ENCODE data around the gene PTPRN2. TPM values are rescaled to one million over a fixed set of nuclear protein-coding genes. Genes with fewer than 3 reads are reported as not detected.
"Not testable (repeated sequence)": the region's sequence is repeated elsewhere in the genome, so short reads cannot be mapped to it uniquely, and the experiment has no call there.

The PTPRN2 gene
- total RNA-seq, 1 experiment from 2014 or later: 2.9 TPM

- DNase-seq (ENCODE audit: extremely low read depth, low read depth): no peak
Observed at GRCh38 chr7:157497367-157497743, 1090.3 kb downstream of the PTPRN2 start.

- DNase-seq (ENCODE audit: extremely low read depth, low read depth): no peak
Observed at GRCh38 chr7:157496416-157497275, 1091.0 kb downstream of the PTPRN2 start.

GRCh38 chr7:157495594-157495993, 1092.0 kb downstream of the PTPRN2 start:
- no peak for DNase-seq (ENCODE audit: extremely low read depth, low read depth)

- DNase-seq (ENCODE audit: extremely low read depth, low read depth): no peak
Observed at GRCh38 chr7:157495177-157495553, 1092.5 kb downstream of the PTPRN2 start.

- no peak for DNase-seq (ENCODE audit: extremely low read depth, low read depth)
Observed at GRCh38 chr7:157494506-157495176, 1093.0 kb downstream of the PTPRN2 start.

- DNase-seq (ENCODE audit: extremely low read depth, low read depth): no peak
Observed at GRCh38 chr7:157493776-157494175, 1093.8 kb downstream of the PTPRN2 start.

- DNase-seq (ENCODE audit: extremely low read depth, low read depth): no peak
Observed at GRCh38 chr7:157493017-157493416, 1094.6 kb downstream of the PTPRN2 start.

GRCh38 chr7:157490465-157490912, 1097.1 kb downstream of the PTPRN2 start:
- DNase-seq (ENCODE audit: extremely low read depth, low read depth): peak; percentile 47

GRCh38 chr7:157489870-157490269, 1097.8 kb downstream of the PTPRN2 start:
- not testable (repeated sequence) for DNase-seq (ENCODE audit: extremely low read depth, low read depth)

Small RNAs within 50 kb of the gene (small RNA-seq; reads per million reads assigned to genes)
- gene MIR153-2: 0 reads per million in 2 experiments
- 0 reads per million in 2 experiments for gene MIR5707
- 0 reads per million in 2 experiments for gene MIR595
- gene THAP5P1: 0 reads per million in 2 experiments

Other genes with a start within 250 kb of the PTPRN2 start
- gene NCAPG2, start 117.0 kb upstream of the PTPRN2 start, total RNA-seq (2014; rRNA removed; shearing (Covaris generic)): 33.9 and 36.5 TPM in 2 replicates
- gene ESYT2, start 241.7 kb upstream of the PTPRN2 start, total RNA-seq (2014; rRNA removed; shearing (Covaris generic)): 124 and 126 TPM in 2 replicates

All from NCI-H460 (cell line).